Kidney (tissue), 14 donors: ENCODE measurements around the gene IMMP2L. TPM values are rescaled to one million over a fixed set of nuclear protein-coding genes. Genes with fewer than 3 reads are reported as not detected.

Source experiments
- DNase-seq, 5 donors: peaks; one replicate each; pipeline ENCODE4 v3.0.0-alpha.2; 2013 to 2020
- FAIRE-seq: peaks from 2 replicates; lab custom pipeline; 2012; peaks lifted over from hg19 to GRCh38; lab: Jason Lieb, UNC
- H3K27ac ChIP-seq, 2 donors: one replicate each; pipeline ENCODE4 v1.7.0; 2013; ENCODE audit warnings: low read depth in 2 of 2, low read length in 2 of 2, inconsistent platforms in 1 of 2
- H3K27me3 ChIP-seq: one replicate; pipeline ENCODE4 v1.7.1; 2013; ENCODE audit warnings: low read length, inconsistent platforms; ENCODE audit not compliant: control insufficient read depth, insufficient read depth
- H3K36me3 ChIP-seq, 3 donors: one replicate each; pipeline versions ENCODE4 v1.7.0 to v1.7.1; 2013; ENCODE audit warnings: low read length in 3 of 3, control low read depth in 1 of 3, inconsistent platforms in 1 of 3; ENCODE audit not compliant: insufficient read depth in 3 of 3, control insufficient read depth in 2 of 3
- H3K4me1 ChIP-seq, 3 donors: one replicate each; pipeline versions ENCODE4 v1.7.0 to v1.7.1; 2013; ENCODE audit warnings: low read length in 3 of 3, inconsistent platforms in 1 of 3, low read depth in 1 of 3; ENCODE audit not compliant: control insufficient read depth in 2 of 3, insufficient read depth in 2 of 3
- H3K4me3 ChIP-seq, 3 donors: one replicate each; pipeline versions ENCODE4 v1.7.0 to v1.8.1; 2013; ENCODE audit warnings: low read length in 3 of 3, control low read depth in 1 of 3, inconsistent platforms in 1 of 3
- H3K9ac ChIP-seq, 3 donors: one replicate each; pipeline versions ENCODE4 v1.7.0 to v1.7.1; 2013; ENCODE audit warnings: low read length in 3 of 3, control low read depth in 1 of 3, inconsistent platforms in 1 of 3
- H3K9me3 ChIP-seq, 3 donors: one replicate each; pipeline versions ENCODE4 v1.7.0 to v1.7.1; 2013; ENCODE audit warnings: low read length in 3 of 3, control low read depth in 1 of 3, inconsistent platforms in 1 of 3; ENCODE audit not compliant: control insufficient read depth in 2 of 3, insufficient read depth in 1 of 3
- intact Hi-C: fragments of 100-400 bp; cut with DNase I; formaldehyde crosslinking; loops from one replicate; pipeline ENCODE4 v1.11.1; 2022
- polyA plus RNA-seq: library from polyadenylated mRNA; stranded (reverse); fragments of 350-450 nt; fragmentation: Illumina TruSeq; extraction: RNeasy Lipid Tissue Mini Kit (QIAGEN cat#74804); gene quantifications from one replicate; pipeline ENCODE4 v1.2.3, GENCODE V29; 2014; ENCODE audit warnings: low read depth, low replicate concordance; ENCODE audit not compliant: insufficient read depth
- total RNA-seq: library from RNA; stranded (reverse); fragmentation: NEBNext Ultra II Directional; extraction: Animal tissue kit (Norgen Biotek cat#: 25700); gene quantifications from one replicate; pipeline ENCODE4 v1.2.1, GENCODE V29; 2021
- TF ChIP-seq, protein P1 (sequence below): IDR thresholded peaks from 3 replicates; pipeline ENCODE4 v1.5.1; 2012; ENCODE audit warnings: mild to moderate bottlenecking, moderate library complexity, borderline replicate concordance; ENCODE audit not compliant: insufficient read depth; ENCODE audit errors: extremely low read depth
- donor health status: control.
- donor health status: control.
- donor health status: control.
- donor health status: control.
- donor health status: control.
- donor health status: DM: yes; HTN: yes; CAD: no.
- donor health status: Normal renal cell carcinoma (clear cell type).

The IMMP2L gene
- total and polyA plus RNA-seq, 2 donors from 2014 or later: 46.4 to 52.1 TPM

DNA sequence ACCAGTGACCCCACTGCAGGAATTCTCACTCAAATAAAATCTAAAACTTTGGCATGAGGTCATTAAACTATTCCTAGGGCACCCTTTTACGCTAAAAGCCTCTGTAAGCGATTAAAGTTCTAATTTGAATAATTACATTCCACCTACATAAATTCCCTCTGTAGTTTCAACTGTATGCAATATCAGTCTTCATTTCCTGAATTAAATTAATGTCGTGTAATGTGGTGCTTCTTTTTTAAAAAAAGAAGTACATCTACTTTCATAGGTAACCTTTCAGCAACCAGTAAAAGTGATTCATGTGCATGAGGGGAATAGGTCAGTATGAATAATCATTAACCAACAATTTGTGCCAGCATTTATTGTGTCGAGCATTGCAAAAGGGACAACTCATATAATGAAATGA is 44.7 kb downstream of the IMMP2L start:
- Histone ChIP-seq H3K27me3 (no peaks in the 10 kb centered on the region), H3K36me3 (no peaks in the 10 kb centered on the region), H3K9ac (no peak overlapping the region), H3K4me3 (no peak overlapping the region), H3K27ac (peak overlapping the region in 1 of 2 donors; percentile 54), H3K4me1 (no peaks in the 10 kb centered on the region), H3K9me3 (peaks cover 0 to 6% (median 0%) of the 10 kb centered on the region in 3 donors)
- intact Hi-C loops: no loop called here
- TF ChIP-seq, protein P1, sequence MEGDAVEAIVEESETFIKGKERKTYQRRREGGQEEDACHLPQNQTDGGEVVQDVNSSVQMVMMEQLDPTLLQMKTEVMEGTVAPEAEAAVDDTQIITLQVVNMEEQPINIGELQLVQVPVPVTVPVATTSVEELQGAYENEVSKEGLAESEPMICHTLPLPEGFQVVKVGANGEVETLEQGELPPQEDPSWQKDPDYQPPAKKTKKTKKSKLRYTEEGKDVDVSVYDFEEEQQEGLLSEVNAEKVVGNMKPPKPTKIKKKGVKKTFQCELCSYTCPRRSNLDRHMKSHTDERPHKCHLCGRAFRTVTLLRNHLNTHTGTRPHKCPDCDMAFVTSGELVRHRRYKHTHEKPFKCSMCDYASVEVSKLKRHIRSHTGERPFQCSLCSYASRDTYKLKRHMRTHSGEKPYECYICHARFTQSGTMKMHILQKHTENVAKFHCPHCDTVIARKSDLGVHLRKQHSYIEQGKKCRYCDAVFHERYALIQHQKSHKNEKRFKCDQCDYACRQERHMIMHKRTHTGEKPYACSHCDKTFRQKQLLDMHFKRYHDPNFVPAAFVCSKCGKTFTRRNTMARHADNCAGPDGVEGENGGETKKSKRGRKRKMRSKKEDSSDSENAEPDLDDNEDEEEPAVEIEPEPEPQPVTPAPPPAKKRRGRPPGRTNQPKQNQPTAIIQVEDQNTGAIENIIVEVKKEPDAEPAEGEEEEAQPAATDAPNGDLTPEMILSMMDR: no peak
- FAIRE-seq (peak; percentile 95), DNase-seq (peak in 2 of 5 donors; percentile 55 to 75)

DNA sequence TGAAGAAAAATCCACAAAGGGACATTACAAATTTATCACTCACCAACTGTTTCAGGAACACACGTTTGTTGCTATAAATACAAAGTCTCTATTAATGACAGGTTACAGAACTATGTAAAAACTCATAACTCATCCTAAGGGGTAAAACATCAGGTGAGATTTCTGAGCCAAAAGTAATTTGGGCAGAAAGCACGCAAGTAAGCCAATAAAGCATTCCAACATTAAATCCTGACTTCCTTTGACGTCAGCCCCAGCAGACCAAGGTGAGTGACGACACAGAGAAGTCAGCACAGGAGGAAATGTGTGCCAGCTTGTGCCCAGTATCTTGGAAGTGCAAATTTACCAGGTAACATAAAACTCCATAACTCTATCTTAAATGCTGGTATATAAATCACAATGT is 45.7 kb downstream of the IMMP2L start:
- Histone ChIP-seq H3K4me1 (no peaks in the 10 kb centered on the region), H3K9me3 (peaks cover 0 to 1% (median 0%) of the 10 kb centered on the region in 3 donors), H3K27me3 (no peaks in the 10 kb centered on the region), H3K4me3 (no peak overlapping the region), H3K36me3 (no peaks in the 10 kb centered on the region), H3K27ac (peak overlapping the region in 1 of 2 donors; percentile 48), H3K9ac (no peak overlapping the region)
- intact Hi-C loops: no loop called here
- FAIRE-seq: no peak
- TF ChIP-seq, protein P1: no peak
- peak in 1 of 5 donors; percentile 29 for DNase-seq

DNA sequence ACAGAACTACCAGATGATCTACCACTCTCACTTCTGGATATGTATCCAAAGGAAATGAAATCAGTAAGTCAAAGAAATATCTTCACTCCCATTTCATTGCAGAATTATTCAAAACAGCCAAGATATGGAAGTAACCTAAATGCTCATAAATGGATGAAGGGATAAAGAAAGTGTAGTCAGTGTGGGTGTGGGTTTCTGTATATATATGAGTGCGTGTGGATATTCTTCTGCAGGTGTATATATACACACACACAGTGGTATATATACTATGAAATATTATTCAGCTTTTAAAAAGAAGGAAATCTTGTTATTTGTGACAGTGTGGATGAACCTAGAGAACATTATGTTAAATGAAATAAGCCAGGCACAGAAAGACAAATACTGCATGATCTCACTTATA is 48.7 kb downstream of the IMMP2L start:
- no peak for DNase-seq
- FAIRE-seq: no peak
- H3K4me3 ChIP-seq: no peak overlapping the region
- H3K36me3 ChIP-seq: no peaks in the 10 kb centered on the region
- no peaks in the 10 kb centered on the region for H3K4me1 ChIP-seq
- H3K27ac ChIP-seq: no peak overlapping the region
- no peak overlapping the region for H3K9ac ChIP-seq
- TF ChIP-seq, protein P1: no peak
- intact Hi-C loops: no loop called here
- H3K27me3 ChIP-seq: no peaks in the 10 kb centered on the region
- H3K9me3 ChIP-seq: no peaks in the 10 kb centered on the region

DNA sequence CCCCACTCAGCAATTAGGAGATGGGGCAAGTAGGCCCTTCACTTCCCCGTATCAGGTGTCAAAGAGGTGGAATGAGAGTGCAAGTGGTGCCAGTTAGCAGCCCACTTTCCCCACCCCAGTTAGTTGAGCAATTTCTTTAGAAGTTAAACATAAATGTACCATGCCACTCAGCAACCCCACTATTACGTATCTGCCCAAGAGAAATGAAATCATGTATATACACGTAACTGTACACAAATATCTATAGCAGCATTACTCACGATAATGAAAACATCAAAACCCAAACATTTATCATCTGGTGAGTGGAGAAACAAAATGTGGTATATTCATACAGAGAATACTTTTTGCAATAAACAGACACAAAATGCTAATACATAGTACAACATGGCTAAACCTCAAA is 50.4 kb downstream of the IMMP2L start:
- Histone ChIP-seq H3K4me3 (no peak overlapping the region), H3K36me3 (no peaks in the 10 kb centered on the region), H3K9me3 (no peaks in the 10 kb centered on the region), H3K27ac (no peak overlapping the region), H3K9ac (no peak overlapping the region), H3K27me3 (no peaks in the 10 kb centered on the region), H3K4me1 (no peaks in the 10 kb centered on the region)
- intact Hi-C loops: no loop called here
- DNase-seq (no peak), FAIRE-seq (no peak)
- TF ChIP-seq, protein P1: no peak
